ENCODE results near the gene TMEM30A.

The TMEM30A gene

DNA sequence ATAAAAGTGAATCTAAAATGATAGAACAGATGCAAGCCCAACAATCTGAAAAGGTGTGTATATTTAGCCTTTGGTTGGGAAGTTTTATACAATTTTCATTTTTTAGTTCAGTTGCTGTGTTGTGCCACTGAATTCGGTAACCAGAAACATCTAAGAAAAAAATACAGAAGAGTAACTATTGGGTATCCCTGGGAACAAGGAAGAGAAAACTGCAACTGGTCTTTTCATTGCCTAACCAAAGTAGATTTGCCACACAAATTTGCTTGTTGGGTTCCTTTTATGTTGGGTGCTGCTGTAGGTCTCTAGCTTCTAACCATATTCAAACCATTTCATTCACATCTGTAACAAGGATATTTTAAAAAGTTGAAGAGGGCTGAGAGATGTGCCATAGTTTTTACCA lies 2.8 kb upstream of the TMEM30A start:
- Histone ChIP-seq H3K27ac (no peak overlapping the region), H3K9me3 (ENCODE audit: low read depth, low read length) (no peaks in the 10 kb centered on the region), H3K9ac (ENCODE audit: insufficient read length) (no peak overlapping the region), H3K4me3 (no peak overlapping the region), H3K36me3 (ENCODE audit: insufficient read depth, low read length) (no peaks in the 10 kb centered on the region)
- no peak for DNase-seq (ENCODE audit: low read depth, low spot score)
- no peak for TF ChIP-seq FOXP2 (optimal IDR thresholded peaks at IDR 0.05; ENCODE audit: control extremely low read depth, extremely low read length, insufficient read depth)
- TF ChIP-seq EZH2 (IDR thresholded peaks at IDR 0.05): no peak
- no peak for TF ChIP-seq POLR2AphosphoS5 (IDR thresholded peaks at IDR 0.05; ENCODE audit: borderline replicate concordance, low read depth, low read length)

DNA sequence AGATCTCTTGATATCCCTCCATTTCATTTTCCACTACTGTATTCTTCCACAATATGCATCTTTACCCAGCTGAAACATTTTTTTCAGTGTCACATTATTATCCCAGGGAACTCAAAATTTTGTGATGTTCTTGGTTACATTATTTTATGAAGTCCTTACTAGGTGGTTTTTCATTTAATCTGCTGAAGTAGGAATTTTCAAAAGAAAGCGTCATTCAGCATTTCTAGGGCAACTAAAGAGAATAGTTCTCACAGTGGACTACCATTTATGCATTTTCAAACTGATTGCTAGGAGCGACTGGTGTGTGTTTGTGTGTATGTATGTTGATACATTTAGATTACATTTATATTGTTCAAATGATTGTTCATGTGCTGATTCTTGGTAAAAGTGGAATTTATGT lies 2.4 kb upstream of the TMEM30A start:
- no peak overlapping the region for H3K27ac ChIP-seq
- H3K36me3 ChIP-seq (ENCODE audit: insufficient read depth, low read length): no peaks in the 10 kb centered on the region
- no peak for TF ChIP-seq EZH2 (IDR thresholded peaks at IDR 0.05)
- no peak for TF ChIP-seq FOXP2 (optimal IDR thresholded peaks at IDR 0.05; ENCODE audit: control extremely low read depth, extremely low read length, insufficient read depth)
- TF ChIP-seq POLR2AphosphoS5 (IDR thresholded peaks at IDR 0.05; ENCODE audit: borderline replicate concordance, low read depth, low read length): no peak
- no peak for DNase-seq (ENCODE audit: low read depth, low spot score)
- H3K9ac ChIP-seq (ENCODE audit: insufficient read length): no peak overlapping the region
- no peaks in the 10 kb centered on the region for H3K9me3 ChIP-seq (ENCODE audit: low read depth, low read length)
- H3K4me3 ChIP-seq: no peak overlapping the region

DNA sequence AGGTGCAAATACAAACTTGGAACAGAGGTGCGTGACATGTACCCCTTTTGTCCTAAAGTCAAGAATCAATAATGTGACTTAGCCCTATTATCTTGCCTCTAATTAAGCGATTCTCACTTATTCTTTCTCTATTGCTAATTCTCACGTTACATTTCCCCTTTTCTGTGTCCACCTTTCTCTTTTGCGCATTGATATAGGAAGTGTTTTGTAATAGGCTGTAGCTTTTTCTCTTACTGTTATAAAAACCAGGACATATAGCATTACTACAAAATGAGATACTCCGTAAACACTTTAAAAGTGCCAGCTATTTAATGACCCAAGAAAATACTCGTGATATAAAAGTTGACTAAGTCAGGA lies 669 bp upstream of the TMEM30A start:
- no peak overlapping the region for H3K27ac ChIP-seq
- H3K9ac ChIP-seq (ENCODE audit: insufficient read length): peak overlapping the region; percentile 82
- no peak for DNase-seq (ENCODE audit: low read depth, low spot score)

DNA sequence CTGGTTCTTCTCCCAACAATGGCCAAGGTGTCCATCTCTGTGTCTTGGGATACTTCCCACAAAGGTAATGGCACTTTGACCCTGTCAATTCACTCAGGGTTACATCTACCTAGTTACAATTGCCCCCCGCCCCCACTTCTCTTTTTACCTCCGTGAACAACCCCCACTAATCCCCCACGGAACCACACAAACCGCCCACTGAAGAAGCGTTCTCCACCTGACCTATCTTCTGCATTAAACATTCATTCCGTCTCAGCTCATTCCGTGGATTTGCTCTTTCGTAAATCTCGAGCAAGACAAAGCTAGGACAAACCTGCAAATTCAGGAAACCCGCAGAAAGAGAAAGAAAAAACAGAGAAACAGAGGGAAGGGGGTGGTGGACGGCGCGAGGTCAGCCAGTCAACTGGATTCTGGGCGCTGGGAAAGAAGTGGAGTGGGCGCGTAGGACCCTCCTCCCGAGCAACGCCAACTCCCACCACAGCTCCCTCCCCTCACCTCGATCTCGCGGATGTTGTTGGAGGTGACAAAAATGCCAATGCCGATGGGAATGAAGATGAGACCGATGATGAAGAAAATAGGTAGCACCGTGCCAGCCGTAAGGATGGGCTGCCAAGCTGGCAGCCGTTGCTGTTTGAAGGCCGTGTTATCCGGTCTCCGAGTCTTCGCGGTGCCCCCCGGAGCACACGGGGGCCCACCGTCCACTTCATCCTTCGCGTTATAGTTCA lies 523 bp downstream of the TMEM30A start:
- Histone ChIP-seq H3K27ac (0 out of 2 replicates have a peak overlapping the region, but pooled peaks have one; percentile 23), H3K9ac (ENCODE audit: insufficient read length) (peak overlapping the region; percentile 95), H3K4me3 (peak overlapping the region; percentile 91), H3K36me3 (ENCODE audit: insufficient read depth, low read length) (no peaks in the 10 kb centered on the region), H3K9me3 (ENCODE audit: low read depth, low read length) (no peaks in the 10 kb centered on the region)
- no peak for TF ChIP-seq EZH2 (IDR thresholded peaks at IDR 0.05)
- DNase-seq (ENCODE audit: low read depth, low spot score): no peak

More for the DNA sequence above, 669 bp upstream of the TMEM30A start:
- no peaks in the 10 kb centered on the region for H3K36me3 ChIP-seq (ENCODE audit: insufficient read depth, low read length)
- H3K9me3 ChIP-seq (ENCODE audit: low read depth, low read length): no peaks in the 10 kb centered on the region
- peak overlapping the region; percentile 91 for H3K4me3 ChIP-seq
- TF ChIP-seq EZH2 (IDR thresholded peaks at IDR 0.05) (no peak), FOXP2 (optimal IDR thresholded peaks at IDR 0.05; ENCODE audit: control extremely low read depth, extremely low read length, insufficient read depth) (no peak), POLR2AphosphoS5 (IDR thresholded peaks at IDR 0.05; ENCODE audit: borderline replicate concordance, low read depth, low read length) (no peak)

DNA sequence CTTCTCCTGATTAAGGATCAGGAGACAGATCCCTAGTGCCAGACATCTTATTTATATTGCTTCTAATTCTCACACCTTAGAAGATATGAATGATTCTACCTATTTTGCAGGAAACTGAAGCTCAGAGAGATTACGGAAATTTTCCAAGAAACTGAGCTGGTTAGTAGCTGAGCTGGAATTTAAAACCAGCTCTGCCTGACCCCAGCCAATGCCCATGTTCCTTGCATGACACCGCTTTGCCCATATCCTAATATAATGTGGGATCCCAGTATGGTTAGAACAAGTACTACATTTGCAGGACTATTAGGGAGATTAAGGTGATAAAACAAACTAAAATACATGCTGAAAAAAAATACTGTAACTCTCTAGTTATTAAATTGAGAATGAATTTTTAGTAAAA lies 1.9 kb downstream of the TMEM30A start:
- no peaks in the 10 kb centered on the region for H3K36me3 ChIP-seq (ENCODE audit: insufficient read depth, low read length)
- peak overlapping the region; percentile 91 for H3K4me3 ChIP-seq
- TF ChIP-seq EZH2 (IDR thresholded peaks at IDR 0.05) (no peak), POLR2AphosphoS5 (IDR thresholded peaks at IDR 0.05; ENCODE audit: borderline replicate concordance, low read depth, low read length) (no peak), FOXP2 (optimal IDR thresholded peaks at IDR 0.05; ENCODE audit: control extremely low read depth, extremely low read length, insufficient read depth) (no peak)
- no peak overlapping the region for H3K27ac ChIP-seq
- H3K9ac ChIP-seq (ENCODE audit: insufficient read length): peak overlapping the region; percentile 95
- no peak for DNase-seq (ENCODE audit: low read depth, low spot score)
- no peaks in the 10 kb centered on the region for H3K9me3 ChIP-seq (ENCODE audit: low read depth, low read length)

DNA sequence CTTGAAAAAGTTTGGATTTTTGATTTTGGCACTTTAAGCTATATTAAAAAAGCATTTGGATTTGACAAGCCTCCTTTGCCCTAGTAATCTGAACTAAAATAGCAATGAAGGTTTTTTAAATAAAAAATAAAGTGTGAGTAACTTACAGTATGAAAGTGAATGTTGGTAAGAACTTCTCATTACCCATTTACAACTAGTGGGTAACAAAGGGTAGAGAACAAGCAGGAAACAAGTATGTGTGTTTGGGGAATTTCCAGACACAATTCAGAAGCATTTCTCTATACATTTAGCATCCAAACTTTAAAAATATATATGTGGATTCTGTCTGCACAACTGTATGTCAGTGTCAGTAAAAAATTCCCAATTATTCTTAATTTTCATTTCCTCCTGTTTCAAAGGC lies 2.9 kb downstream of the TMEM30A start:
- DNase-seq (ENCODE audit: low read depth, low spot score): no peak
- Histone ChIP-seq H3K4me3 (peak overlapping the region; percentile 34; the same call in 1 of the 2 replicates), H3K36me3 (ENCODE audit: insufficient read depth, low read length) (no peaks in the 10 kb centered on the region), H3K9me3 (ENCODE audit: low read depth, low read length) (no peaks in the 10 kb centered on the region), H3K27ac (no peak overlapping the region), H3K9ac (ENCODE audit: insufficient read length) (peak overlapping the region; percentile 63)
- TF ChIP-seq EZH2 (IDR thresholded peaks at IDR 0.05): no peak
- no peak for TF ChIP-seq POLR2AphosphoS5 (IDR thresholded peaks at IDR 0.05; ENCODE audit: borderline replicate concordance, low read depth, low read length)
- no peak for TF ChIP-seq FOXP2 (optimal IDR thresholded peaks at IDR 0.05; ENCODE audit: control extremely low read depth, extremely low read length, insufficient read depth)

DNA sequence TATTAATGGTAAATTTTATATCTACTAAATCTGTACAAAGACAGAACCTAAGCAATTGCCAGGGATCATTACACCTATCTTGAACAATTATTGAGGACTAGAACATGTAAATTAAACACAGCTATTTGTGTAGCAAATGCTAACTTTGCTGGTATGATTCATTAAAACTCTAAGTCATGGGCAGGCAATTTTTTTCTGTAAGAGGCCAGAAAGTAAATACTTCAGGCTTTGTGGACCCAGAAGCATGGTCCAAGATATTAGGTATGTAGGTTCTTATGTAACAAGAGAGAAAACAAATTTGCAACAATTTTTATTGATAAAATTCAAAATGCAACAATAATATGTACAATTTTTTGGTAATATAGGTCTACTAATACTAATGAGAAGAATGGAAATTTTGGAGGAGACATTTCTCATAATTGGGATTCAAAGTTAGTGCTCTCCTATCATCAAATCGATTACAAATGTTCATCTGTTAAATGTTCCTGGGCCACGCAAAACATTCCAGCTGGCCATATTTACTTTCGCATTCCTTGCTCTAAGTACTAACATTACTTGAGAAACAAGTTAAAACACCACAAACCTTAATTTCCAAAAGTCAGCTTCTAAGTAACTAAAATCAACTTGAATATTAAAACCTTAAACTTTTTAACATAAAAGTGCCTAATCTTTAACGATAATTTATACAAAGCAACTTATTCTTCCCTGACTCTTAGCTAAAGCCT lies 4.3 kb downstream of the TMEM30A start:
- Histone ChIP-seq H3K36me3 (ENCODE audit: insufficient read depth, low read length) (0 out of 2 replicates have a peak, but pooled peaks cover 4% of the 10 kb centered on the region), H3K9me3 (ENCODE audit: low read depth, low read length) (no peaks in the 10 kb centered on the region), H3K4me3 (no peak overlapping the region), H3K27ac (no peak overlapping the region), H3K9ac (ENCODE audit: insufficient read length) (no peak overlapping the region)
- DNase-seq (ENCODE audit: low read depth, low spot score): no peak
- TF ChIP-seq POLR2AphosphoS5 (IDR thresholded peaks at IDR 0.05; ENCODE audit: borderline replicate concordance, low read depth, low read length) (no peak), EZH2 (IDR thresholded peaks at IDR 0.05) (no peak), FOXP2 (optimal IDR thresholded peaks at IDR 0.05; ENCODE audit: control extremely low read depth, extremely low read length, insufficient read depth) (no peak)

DNA sequence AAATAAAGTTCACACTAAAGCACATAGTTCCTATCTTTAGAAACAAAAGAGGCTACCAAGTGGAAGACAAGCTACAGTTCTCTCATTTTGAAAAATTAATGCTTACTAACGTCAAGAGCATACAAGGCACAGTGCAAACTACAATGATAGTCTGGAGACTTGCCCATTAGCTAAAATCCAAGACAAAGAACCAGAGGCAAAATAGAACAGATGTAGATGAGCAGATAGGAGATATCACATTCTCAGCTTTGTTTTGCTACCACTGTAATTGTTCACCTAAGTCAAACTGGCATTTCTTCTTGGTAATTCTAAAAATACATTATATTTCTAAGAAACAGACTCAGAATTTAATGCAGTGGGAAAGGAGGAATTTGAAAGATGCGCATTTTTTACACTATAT lies 5.2 kb downstream of the TMEM30A start:
- 0 out of 2 replicates have a peak, but pooled peaks cover 4% of the 10 kb centered on the region for H3K36me3 ChIP-seq (ENCODE audit: insufficient read depth, low read length)

More for the DNA sequence above, 5.2 kb downstream of the TMEM30A start:
- no peak for DNase-seq (ENCODE audit: low read depth, low spot score)
- TF ChIP-seq EZH2 (IDR thresholded peaks at IDR 0.05) (no peak), POLR2AphosphoS5 (IDR thresholded peaks at IDR 0.05; ENCODE audit: borderline replicate concordance, low read depth, low read length) (no peak), FOXP2 (optimal IDR thresholded peaks at IDR 0.05; ENCODE audit: control extremely low read depth, extremely low read length, insufficient read depth) (no peak)
- H3K9ac ChIP-seq (ENCODE audit: insufficient read length): no peak overlapping the region
- no peak overlapping the region for H3K4me3 ChIP-seq
- H3K27ac ChIP-seq: no peak overlapping the region
- H3K9me3 ChIP-seq (ENCODE audit: low read depth, low read length): no peaks in the 10 kb centered on the region

Data from SK-N-MC (cell line).